Measurements from ENCODE around the gene TNFRSF17. TPM values are rescaled to one million over a fixed set of nuclear protein-coding genes. Genes with fewer than 3 reads are reported as not detected.

TNFRSF17 gene
- total and polyA plus RNA-seq, 2 of the 8 experiments (the other 6 are each of a cell fraction or from before 2014, with no cell fraction given) = not detected

GRCh38 chr16:11955713-11956123 lies 9.3 kb upstream of the TNFRSF17 start (continued):
- no peak for TF ChIP-seq BCL11A (IDR thresholded peaks at IDR 0.05; ENCODE audit: low read depth in 2 of 2, low read length in 2 of 2)
- TF ChIP-seq KDM1A (IDR thresholded peaks at IDR 0.05; ENCODE audit: borderline replicate concordance, low read length) = no peak
- TF ChIP-seq POLR2A (IDR thresholded peaks at IDR 0.05; ENCODE audit: control extremely low read depth in 1 of 2, low read depth in 2 of 2, low read length in 2 of 2) = no peak
- TF ChIP-seq SP2 (IDR thresholded peaks at IDR 0.05; ENCODE audit: low read length) = no peak
- TF ChIP-seq SP1 (IDR thresholded peaks at IDR 0.05; ENCODE audit: low read depth, low read length) = no peak

Measured in H1 (cell line).